ENCODE measurements around the gene MSL3B.
"Not testable (repeated sequence)": the region's sequence is repeated elsewhere in the genome, so short reads cannot be mapped to it uniquely, and the experiment has no call there.

The MSL3B gene

GRCh38 chr2:233867993-233868532 lies at the start of gene MSL3B:
TSS of gene MSL3B (minus strand) at chr2:233868386.
- peak within 1 kb of the TSS; percentile 76 for H3K27ac ChIP-seq (ENCODE audit: low read depth, low read length)

DNA sequence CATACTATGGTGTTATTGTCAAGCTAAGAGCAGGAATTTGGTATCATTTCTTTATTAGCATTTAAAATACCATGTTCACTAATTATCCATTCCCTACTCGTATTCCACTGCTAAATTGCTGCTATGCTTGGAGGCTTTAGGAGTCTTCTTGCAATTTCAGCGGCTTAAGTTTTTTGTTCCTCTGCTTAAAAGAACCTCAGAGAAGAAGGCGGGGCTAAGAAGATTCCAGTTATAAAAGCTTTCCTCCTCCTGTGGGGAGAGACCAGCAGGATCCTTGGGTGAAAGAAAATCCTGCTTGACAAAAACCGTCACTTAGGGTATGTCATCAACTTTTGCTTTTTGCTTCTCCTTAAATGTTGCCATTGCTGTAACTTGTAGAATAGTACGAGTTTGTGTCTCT lies 48.9 kb upstream of the MSL3B start, which contains the start of gene TRPM8:
Gene TRPM8 (plus strand): TSS at position 258 of the 400 bp plus-strand sequence. CDS start 9,165 bp downstream, outside the sequence.
- Histone ChIP-seq H3K27ac (ENCODE audit: low read depth, low read length) (no peak within 1 kb of the TSS), H3K4me1 (ENCODE audit: insufficient read depth, low read length) (peaks cover 14% of the 10 kb centered on the region; the same call in 1 of the 2 replicates), H3K4me3 (ENCODE audit: low read length) (peak within 1 kb of the TSS; percentile 8; the same call in 1 of the 2 replicates), H3K9me3 (ENCODE audit: insufficient read depth, low read depth, low read length) (no peaks in the 10 kb centered on the region), H3K9ac (ENCODE audit: low read depth, low read length) (no peak within 1 kb of the TSS), H3K27me3 (ENCODE audit: insufficient read depth, low read length) (no peaks in the 10 kb centered on the region), H3K36me3 (ENCODE audit: insufficient read depth, low read length) (no peaks in the 10 kb centered on the region)
- 20% methylated on average over 5 of the region's 5 CpGs for WGBS

More at GRCh38 chr2:233867993-233868532, at the start of gene MSL3B:
- WGBS = 13% methylated on average over 47 of the region's 50 CpGs
- Histone ChIP-seq H3K27me3 (ENCODE audit: insufficient read depth, low read length) (peaks cover 29% of the 10 kb centered on the region; the same call in 1 of the 2 replicates), H3K9me3 (ENCODE audit: insufficient read depth, low read depth, low read length) (peaks cover 10% of the 10 kb centered on the region; the same call in 1 of the 2 replicates), H3K9ac (ENCODE audit: low read depth, low read length) (peak within 1 kb of the TSS; percentile 91), H3K4me3 (ENCODE audit: low read length) (peak within 1 kb of the TSS; percentile 92), H3K36me3 (ENCODE audit: insufficient read depth, low read length) (peaks cover 19% of the 10 kb centered on the region), H3K4me1 (ENCODE audit: insufficient read depth, low read length) (no peaks in the 10 kb centered on the region)

DNA sequence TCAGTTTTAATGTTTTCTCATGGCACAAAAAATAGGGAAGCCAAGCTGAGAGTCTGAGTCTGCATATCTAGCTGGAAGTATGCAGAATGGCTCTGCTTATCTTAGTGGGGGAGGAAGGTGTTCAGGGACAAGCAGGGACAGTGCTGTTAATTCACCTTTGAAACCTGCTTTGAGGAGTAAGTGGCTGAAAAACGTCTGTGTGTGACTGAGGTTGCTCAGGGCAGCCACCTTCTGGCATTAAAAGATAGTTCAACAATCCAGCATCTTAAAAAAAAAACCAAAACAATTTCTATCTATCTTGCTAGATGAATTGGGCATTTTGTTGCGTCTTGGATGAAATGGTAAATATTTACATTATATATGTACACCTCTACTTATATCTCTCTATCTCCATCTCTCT lies 46.9 kb upstream of the MSL3B start:
- H3K4me3 ChIP-seq (ENCODE audit: low read length) = no peak overlapping the region
- H3K27me3 ChIP-seq (ENCODE audit: insufficient read depth, low read length) = no peaks in the 10 kb centered on the region
- no peak overlapping the region for H3K27ac ChIP-seq (ENCODE audit: low read depth, low read length)
- H3K9me3 ChIP-seq (ENCODE audit: insufficient read depth, low read depth, low read length) = no peaks in the 10 kb centered on the region
- WGBS = 0% methylated on average over 1 of the region's 2 CpGs
- H3K9ac ChIP-seq (ENCODE audit: low read depth, low read length) = no peak overlapping the region
- H3K36me3 ChIP-seq (ENCODE audit: insufficient read depth, low read length) = no peaks in the 10 kb centered on the region
- H3K4me1 ChIP-seq (ENCODE audit: insufficient read depth, low read length) = peaks cover 14% of the 10 kb centered on the region; the same call in 1 of the 2 replicates

DNA sequence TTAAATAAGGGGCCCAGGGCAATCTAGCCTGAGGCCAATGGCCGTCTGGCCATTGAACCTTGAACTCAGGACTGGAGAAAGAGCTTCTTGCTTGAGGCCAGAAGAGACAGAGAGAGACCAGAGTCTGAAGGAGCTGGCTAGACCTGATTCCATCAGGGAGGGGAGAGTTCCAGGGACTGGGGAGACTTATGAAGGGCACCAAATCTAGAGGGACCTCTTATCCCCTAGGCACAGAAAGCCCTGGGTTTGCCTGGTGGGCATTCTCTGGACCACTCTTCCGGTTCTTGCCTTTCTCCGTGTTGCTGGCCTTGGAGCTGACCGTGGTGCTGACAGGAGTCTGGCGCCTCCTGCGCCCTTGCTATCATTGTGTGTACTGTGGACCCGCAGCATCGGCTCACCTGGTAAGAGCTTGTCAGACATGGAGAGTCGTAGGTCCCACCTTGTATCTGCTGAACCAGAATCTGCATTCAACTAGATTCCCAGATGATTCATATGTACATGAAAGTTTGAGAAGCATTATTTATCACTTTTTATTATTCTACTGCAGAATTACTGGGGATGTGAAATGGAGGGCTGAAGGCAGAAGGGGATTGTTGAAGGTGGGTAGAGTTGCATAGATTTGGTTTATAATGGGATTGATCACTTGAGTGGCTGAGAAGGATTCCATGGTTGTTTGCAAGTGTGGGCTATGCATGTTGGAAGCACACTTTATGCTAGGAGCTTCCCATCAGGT lies 44.7 kb upstream of the MSL3B start:
- Histone ChIP-seq H3K36me3 (ENCODE audit: insufficient read depth, low read length) (no peaks in the 10 kb centered on the region), H3K27me3 (ENCODE audit: insufficient read depth, low read length) (no peaks in the 10 kb centered on the region), H3K9ac (ENCODE audit: low read depth, low read length) (no peak overlapping the region), H3K4me3 (ENCODE audit: low read length) (no peak overlapping the region), H3K27ac (ENCODE audit: low read depth, low read length) (no peak overlapping the region), H3K9me3 (ENCODE audit: insufficient read depth, low read depth, low read length) (no peaks in the 10 kb centered on the region), H3K4me1 (ENCODE audit: insufficient read depth, low read length) (peaks cover 13% of the 10 kb centered on the region; the same call in 1 of the 2 replicates)
- 26% methylated on average over 9 of the region's 9 CpGs for WGBS

- no peak overlapping the region for H3K9ac ChIP-seq (ENCODE audit: low read depth, low read length)
- no peaks in the 10 kb centered on the region for H3K36me3 ChIP-seq (ENCODE audit: insufficient read depth, low read length)
- no peak overlapping the region for H3K4me3 ChIP-seq (ENCODE audit: low read length)
- H3K9me3 ChIP-seq (ENCODE audit: insufficient read depth, low read depth, low read length) = no peaks in the 10 kb centered on the region
- WGBS = 92% methylated on average over 3 of the region's 3 CpGs
- no peaks in the 10 kb centered on the region for H3K4me1 ChIP-seq (ENCODE audit: insufficient read depth, low read length)
- no peak overlapping the region for H3K27ac ChIP-seq (ENCODE audit: low read depth, low read length)
- no peaks in the 10 kb centered on the region for H3K27me3 ChIP-seq (ENCODE audit: insufficient read depth, low read length)
These were observed 39.4 kb upstream of the MSL3B start for GRCh38 chr2:233907627-233908026.

DNA sequence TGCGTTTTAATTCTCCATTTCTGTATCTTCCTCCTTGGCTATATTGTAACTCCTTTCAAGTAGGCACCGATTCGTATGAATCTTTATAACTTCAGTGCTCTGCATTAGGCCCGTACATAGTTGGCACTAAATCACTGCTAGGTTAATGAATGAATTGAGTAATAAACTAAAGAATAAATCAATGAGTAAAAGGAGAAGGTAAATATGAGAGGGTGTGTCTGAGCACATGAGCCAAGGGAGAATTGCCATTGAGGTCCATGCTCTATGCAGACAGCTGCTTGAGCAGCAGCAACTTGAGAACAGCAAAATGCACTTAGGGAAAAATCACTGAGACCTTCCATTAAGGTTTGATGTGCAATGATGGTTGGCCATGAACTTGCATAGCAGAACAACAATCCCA lies 37.8 kb upstream of the MSL3B start:
- WGBS = 92% methylated on average over 4 of the region's 4 CpGs

DNA sequence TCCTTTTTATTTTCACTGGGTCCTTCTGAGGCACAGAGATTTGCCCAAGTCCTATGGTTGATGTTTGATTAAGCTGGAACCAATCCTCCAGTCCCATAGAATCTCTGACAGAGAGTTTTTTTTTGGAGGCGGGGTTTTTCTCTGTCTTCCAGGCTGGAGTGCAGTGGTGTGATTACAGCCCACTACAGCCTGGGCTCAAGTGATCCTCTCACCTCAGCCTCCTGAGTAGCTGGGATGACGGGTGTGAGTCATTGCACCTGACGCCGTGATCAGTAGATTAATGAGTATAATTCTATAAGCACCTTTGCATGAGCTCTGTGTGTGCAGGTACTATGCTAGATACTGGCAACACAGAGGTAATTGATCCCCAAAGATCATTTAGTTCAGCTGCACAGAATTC lies 33.7 kb upstream of the MSL3B start:
- Histone ChIP-seq H3K9me3 (ENCODE audit: insufficient read depth, low read depth, low read length) (no peaks in the 10 kb centered on the region), H3K9ac (ENCODE audit: low read depth, low read length) (no peak overlapping the region), H3K4me1 (ENCODE audit: insufficient read depth, low read length) (no peaks in the 10 kb centered on the region), H3K27ac (ENCODE audit: low read depth, low read length) (no peak overlapping the region), H3K36me3 (ENCODE audit: insufficient read depth, low read length) (no peaks in the 10 kb centered on the region), H3K27me3 (ENCODE audit: insufficient read depth, low read length) (peaks cover 2% of the 10 kb centered on the region; the same call in 1 of the 2 replicates), H3K4me3 (ENCODE audit: low read length) (no peak overlapping the region)
- 96% methylated on average over 4 of the region's 4 CpGs for WGBS

More for the DNA sequence above, 37.8 kb upstream of the MSL3B start:
- H3K9me3 ChIP-seq (ENCODE audit: insufficient read depth, low read depth, low read length) = no peaks in the 10 kb centered on the region
- H3K27me3 ChIP-seq (ENCODE audit: insufficient read depth, low read length) = no peaks in the 10 kb centered on the region
- no peak overlapping the region for H3K27ac ChIP-seq (ENCODE audit: low read depth, low read length)
- no peaks in the 10 kb centered on the region for H3K36me3 ChIP-seq (ENCODE audit: insufficient read depth, low read length)
- H3K4me1 ChIP-seq (ENCODE audit: insufficient read depth, low read length) = no peaks in the 10 kb centered on the region
- no peak overlapping the region for H3K4me3 ChIP-seq (ENCODE audit: low read length)
- H3K9ac ChIP-seq (ENCODE audit: low read depth, low read length) = no peak overlapping the region

DNA sequence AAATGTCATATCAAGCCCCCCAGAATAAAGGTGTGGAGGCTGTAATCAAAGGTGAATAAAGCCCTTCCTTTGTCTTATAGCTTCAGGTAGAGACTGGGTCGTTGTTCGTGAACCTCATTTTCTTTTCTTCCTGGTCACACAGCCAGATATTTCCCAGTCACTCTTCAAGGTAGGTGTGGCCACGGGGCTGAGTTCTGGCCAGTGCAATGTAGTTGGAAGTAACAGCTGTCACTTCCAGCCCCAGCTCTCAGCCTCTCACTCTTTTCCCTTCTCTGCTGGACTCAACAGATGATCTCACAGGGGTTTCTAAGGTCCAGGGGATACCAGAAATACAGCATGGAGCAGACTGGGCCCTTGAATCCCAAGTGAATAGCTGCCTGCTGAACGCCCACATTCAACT lies 33.2 kb upstream of the MSL3B start:
- WGBS = 85% methylated on average over 4 of the region's 4 CpGs
- peaks cover 2% of the 10 kb centered on the region; the same call in 1 of the 2 replicates for H3K27me3 ChIP-seq (ENCODE audit: insufficient read depth, low read length)

DNA sequence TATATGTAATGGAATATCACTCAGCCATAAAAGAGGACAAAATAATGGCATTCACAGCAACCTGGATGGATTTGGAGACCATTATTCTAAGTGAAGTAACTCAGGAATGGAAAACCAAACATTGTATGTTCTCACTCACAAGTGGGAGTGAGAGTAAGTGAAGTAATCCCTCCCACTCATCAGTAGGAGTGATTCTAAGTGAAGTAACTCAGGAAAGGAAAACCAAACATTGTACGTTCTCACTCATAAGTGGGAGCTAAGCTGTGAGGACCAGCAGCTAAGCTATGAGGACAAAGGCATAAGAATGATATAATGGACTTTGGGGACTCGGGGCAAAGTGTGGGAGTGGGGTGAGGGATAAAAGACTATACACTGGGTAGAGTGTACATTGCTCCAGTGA lies 28.1 kb upstream of the MSL3B start:
- 94% methylated on average over 2 of the region's 2 CpGs for WGBS
- not testable (repeated sequence) for H3K4me3 ChIP-seq (ENCODE audit: low read length); H3K9ac ChIP-seq (ENCODE audit: low read depth, low read length); H3K36me3 ChIP-seq (ENCODE audit: insufficient read depth, low read length); H3K9me3 ChIP-seq (ENCODE audit: insufficient read depth, low read depth, low read length); H3K4me1 ChIP-seq (ENCODE audit: insufficient read depth, low read length); H3K27me3 ChIP-seq (ENCODE audit: insufficient read depth, low read length); H3K27ac ChIP-seq (ENCODE audit: low read depth, low read length)

More for the DNA sequence above, 33.2 kb upstream of the MSL3B start:
- Histone ChIP-seq H3K4me3 (ENCODE audit: low read length) (no peak overlapping the region), H3K9me3 (ENCODE audit: insufficient read depth, low read depth, low read length) (no peaks in the 10 kb centered on the region), H3K27ac (ENCODE audit: low read depth, low read length) (no peak overlapping the region), H3K4me1 (ENCODE audit: insufficient read depth, low read length) (no peaks in the 10 kb centered on the region), H3K9ac (ENCODE audit: low read depth, low read length) (no peak overlapping the region), H3K36me3 (ENCODE audit: insufficient read depth, low read length) (no peaks in the 10 kb centered on the region)

- Histone ChIP-seq H3K27ac (ENCODE audit: low read depth, low read length) (no peak overlapping the region), H3K36me3 (ENCODE audit: insufficient read depth, low read length) (no peaks in the 10 kb centered on the region), H3K4me3 (ENCODE audit: low read length) (no peak overlapping the region), H3K27me3 (ENCODE audit: insufficient read depth, low read length) (peaks cover 3% of the 10 kb centered on the region; the same call in 1 of the 2 replicates), H3K4me1 (ENCODE audit: insufficient read depth, low read length) (no peaks in the 10 kb centered on the region), H3K9me3 (ENCODE audit: insufficient read depth, low read depth, low read length) (no peaks in the 10 kb centered on the region), H3K9ac (ENCODE audit: low read depth, low read length) (no peak overlapping the region)
- WGBS = 87% methylated on average over 2 of the region's 2 CpGs
These were observed 24.6 kb upstream of the MSL3B start for GRCh38 chr2:233892793-233893192.

- H3K4me1 ChIP-seq (ENCODE audit: insufficient read depth, low read length) = no peaks in the 10 kb centered on the region
- no peak overlapping the region for H3K27ac ChIP-seq (ENCODE audit: low read depth, low read length)
- no peak overlapping the region for H3K9ac ChIP-seq (ENCODE audit: low read depth, low read length)
- peaks cover 20% of the 10 kb centered on the region for H3K9me3 ChIP-seq (ENCODE audit: insufficient read depth, low read depth, low read length)
- H3K4me3 ChIP-seq (ENCODE audit: low read length) = no peak overlapping the region
- no peaks in the 10 kb centered on the region for H3K36me3 ChIP-seq (ENCODE audit: insufficient read depth, low read length)
- peaks cover 6% of the 10 kb centered on the region; the same call in 1 of the 2 replicates for H3K27me3 ChIP-seq (ENCODE audit: insufficient read depth, low read length)
These were observed 14.2 kb upstream of the MSL3B start for GRCh38 chr2:233882353-233882752.

Measured in HUES64 (cell line).